Peyer's patch (tissue), 4 donors: Measurements from ENCODE around the gene TNFSF13. TPM values are rescaled to one million over a fixed set of nuclear protein-coding genes. Genes with fewer than 3 reads are reported as not detected.

Experiments used
- DNase-seq, 3 donors: peaks; one replicate each; pipeline ENCODE4 v3.0.0-alpha.2; 2017 to 2019
- H3K27ac ChIP-seq, 4 donors: fragments of 200-600 bp; sonication (generic); one replicate each; pipeline ENCODE4 v1.5.1; 2016 to 2019
- H3K27me3 ChIP-seq, 2 donors: fragments of 200-600 bp; sonication (generic); one replicate each; pipeline ENCODE4 v1.5.1; 2019
- H3K36me3 ChIP-seq, 3 donors: fragments of 200-600 bp; sonication (generic); one replicate each; pipeline ENCODE4 v1.5.1; 2016 to 2019
- H3K4me1 ChIP-seq, 4 donors: fragments of 200-600 bp; sonication (generic); one replicate each; pipeline ENCODE4 v1.5.1; 2016 to 2019
- H3K4me3 ChIP-seq, 4 donors: fragments of 200-600 bp; sonication (generic); 1 replicate in 3 of 4; 2 replicates in 1 of 4; pipeline ENCODE4 v1.5.1; 2016 to 2019; ENCODE audit warnings: mild to moderate bottlenecking in 1 of 4
- H3K9me3 ChIP-seq, 4 donors: fragments of 200-600 bp; sonication (generic); one replicate each; pipeline ENCODE4 v1.5.1; 2016 to 2019; ENCODE audit warnings: mild to moderate bottlenecking in 1 of 4
- POLR2A ChIP-seq, 2 donors: fragments of 450-650 bp; IDR thresholded peaks; one replicate each; pipeline ENCODE4 v1.5.1; 2017; ENCODE audit warnings: antibody characterized with exemption in 2 of 2, mild to moderate bottlenecking in 2 of 2, moderate library complexity in 2 of 2
- total RNA-seq, 4 donors: library from RNA; depleted of rRNA; stranded (reverse); fragments of >200 nt; gene quantifications; one replicate each; pipeline ENCODE4 v1.1.0, GENCODE V29; 2016
- TF ChIP-seq, protein P1 (sequence below), 6 experiments: fragments of 450-650 bp in 4 of 6; fragments of 200-600 bp in 2 of 6; sonication (generic) in 1 of 6; IDR thresholded peaks; one replicate each; pipeline ENCODE4 v1.5.1; 2017 to 2019; ENCODE audit warnings: antibody characterized with exemption in 6 of 6, mild to moderate bottlenecking in 3 of 6, moderate library complexity in 1 of 6

Gene TNFSF13
- total RNA-seq, 4 donors from 2014 or later, result 5.0 to 54.4 (median 38.7) TPM

DNA sequence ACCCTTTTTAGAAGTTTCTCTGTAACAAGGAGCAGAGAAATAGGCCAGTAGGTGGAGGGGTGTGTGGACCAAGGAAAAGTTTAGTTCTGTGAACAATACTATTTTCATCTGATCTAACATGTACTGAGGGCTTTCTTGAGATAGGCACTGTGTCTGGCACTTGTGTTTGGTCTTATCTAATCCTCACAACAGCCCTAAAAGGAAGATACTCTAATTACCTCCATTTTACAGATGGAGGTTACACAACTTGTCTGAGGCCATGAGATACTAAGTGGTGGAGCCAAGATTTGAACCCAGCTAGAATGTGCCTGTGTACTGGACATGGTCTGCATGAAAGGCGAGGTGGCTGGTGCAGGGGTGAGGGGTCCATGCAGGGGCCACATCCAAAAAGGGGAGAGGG, 5.2 kb upstream of the TNFSF13 start:
- no peaks in the 10 kb centered on the region for H3K36me3 ChIP-seq
- H3K27ac ChIP-seq, result peak overlapping the region in 3 of 4 donors; percentile 47 to 80 (median 50)
- no peaks in the 10 kb centered on the region for H3K9me3 ChIP-seq
- no peak overlapping the region for H3K4me3 ChIP-seq
- peaks cover 4 to 32% (median 14%) of the 10 kb centered on the region in 4 donors for H3K4me1 ChIP-seq
- no peaks in the 10 kb centered on the region for H3K27me3 ChIP-seq
- no peak for DNase-seq
- TF ChIP-seq POLR2A (IDR thresholded peaks at IDR 0.05), result no peak
- TF ChIP-seq, protein P1, sequence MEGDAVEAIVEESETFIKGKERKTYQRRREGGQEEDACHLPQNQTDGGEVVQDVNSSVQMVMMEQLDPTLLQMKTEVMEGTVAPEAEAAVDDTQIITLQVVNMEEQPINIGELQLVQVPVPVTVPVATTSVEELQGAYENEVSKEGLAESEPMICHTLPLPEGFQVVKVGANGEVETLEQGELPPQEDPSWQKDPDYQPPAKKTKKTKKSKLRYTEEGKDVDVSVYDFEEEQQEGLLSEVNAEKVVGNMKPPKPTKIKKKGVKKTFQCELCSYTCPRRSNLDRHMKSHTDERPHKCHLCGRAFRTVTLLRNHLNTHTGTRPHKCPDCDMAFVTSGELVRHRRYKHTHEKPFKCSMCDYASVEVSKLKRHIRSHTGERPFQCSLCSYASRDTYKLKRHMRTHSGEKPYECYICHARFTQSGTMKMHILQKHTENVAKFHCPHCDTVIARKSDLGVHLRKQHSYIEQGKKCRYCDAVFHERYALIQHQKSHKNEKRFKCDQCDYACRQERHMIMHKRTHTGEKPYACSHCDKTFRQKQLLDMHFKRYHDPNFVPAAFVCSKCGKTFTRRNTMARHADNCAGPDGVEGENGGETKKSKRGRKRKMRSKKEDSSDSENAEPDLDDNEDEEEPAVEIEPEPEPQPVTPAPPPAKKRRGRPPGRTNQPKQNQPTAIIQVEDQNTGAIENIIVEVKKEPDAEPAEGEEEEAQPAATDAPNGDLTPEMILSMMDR (IDR thresholded peaks at IDR 0.05), result no peak

DNA sequence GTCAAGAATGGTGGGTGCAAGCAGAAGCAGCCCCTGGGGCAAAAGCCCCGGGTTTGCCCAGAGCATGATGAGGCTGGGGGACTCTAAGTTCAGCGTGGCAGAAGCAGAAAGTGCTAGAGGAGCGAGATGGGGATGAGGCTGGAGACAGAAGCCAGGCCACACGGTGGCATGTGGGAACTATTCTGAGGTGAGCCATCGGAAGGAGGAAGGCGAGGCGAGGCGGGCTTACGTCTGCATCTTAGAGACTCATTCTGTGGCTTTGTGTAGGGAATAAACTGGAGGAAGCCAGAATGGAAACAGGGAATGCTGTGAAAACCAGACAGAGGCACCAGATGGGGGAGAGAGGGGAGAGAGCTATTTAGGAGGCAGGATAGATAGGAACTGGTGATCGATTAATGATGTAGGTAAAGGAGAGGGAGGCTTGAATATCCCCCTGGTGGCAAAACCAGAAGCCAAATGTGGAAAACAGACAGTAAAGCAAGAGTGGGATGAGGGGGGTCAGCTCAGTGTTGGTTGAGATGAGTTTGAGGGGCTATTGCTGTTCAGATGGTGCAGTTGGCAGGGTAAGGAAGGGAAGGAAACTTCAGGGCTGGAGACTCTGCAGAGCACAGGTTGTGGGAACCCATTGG, 3.1 kb upstream of the TNFSF13 start:
- H3K4me1 ChIP-seq, result peaks cover 4 to 37% (median 26%) of the 10 kb centered on the region in 4 donors

DNA sequence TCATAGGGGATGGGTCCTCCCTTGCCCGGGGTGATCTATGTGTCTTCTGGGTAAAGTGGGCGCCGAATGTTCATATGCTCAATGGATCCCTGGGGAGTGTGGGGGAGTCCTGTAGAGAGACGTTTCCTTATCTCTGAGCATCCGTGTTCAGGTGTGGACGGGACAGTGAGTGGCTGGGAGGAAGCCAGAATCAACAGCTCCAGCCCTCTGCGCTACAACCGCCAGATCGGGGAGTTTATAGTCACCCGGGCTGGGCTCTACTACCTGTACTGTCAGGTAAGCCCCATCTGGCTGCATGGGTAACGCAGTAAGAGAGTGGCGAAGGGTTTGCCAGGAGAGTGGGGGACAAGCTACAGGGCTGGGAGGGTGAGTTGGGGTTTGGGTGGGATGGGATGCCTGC, 1.9 kb upstream of the TNFSF13 start:
- Histone ChIP-seq H3K4me1 (peaks cover 4 to 42% (median 28%) of the 10 kb centered on the region in 4 donors), H3K36me3 (no peaks in the 10 kb centered on the region), H3K27ac (peak overlapping the region in 3 of 4 donors; percentile 89 to 99 (median 92)), H3K27me3 (no peaks in the 10 kb centered on the region), H3K4me3 (peak overlapping the region in 2 of 4 donors; percentile 71 to 99), H3K9me3 (peaks cover 0 to 2% (median 0%) of the 10 kb centered on the region in 4 donors)
- TF ChIP-seq, protein P1 (IDR thresholded peaks at IDR 0.05), result no peak
- no peak for TF ChIP-seq POLR2A (IDR thresholded peaks at IDR 0.05)
- no peak for DNase-seq

More for the DNA sequence above, 3.1 kb upstream of the TNFSF13 start:
- Histone ChIP-seq H3K9me3 (no peaks in the 10 kb centered on the region), H3K27me3 (no peaks in the 10 kb centered on the region), H3K36me3 (no peaks in the 10 kb centered on the region), H3K27ac (no peak overlapping the region), H3K4me3 (no peak overlapping the region)
- no peak for TF ChIP-seq POLR2A (IDR thresholded peaks at IDR 0.05)
- TF ChIP-seq, protein P1 (IDR thresholded peaks at IDR 0.05), result no peak
- no peak for DNase-seq

DNA sequence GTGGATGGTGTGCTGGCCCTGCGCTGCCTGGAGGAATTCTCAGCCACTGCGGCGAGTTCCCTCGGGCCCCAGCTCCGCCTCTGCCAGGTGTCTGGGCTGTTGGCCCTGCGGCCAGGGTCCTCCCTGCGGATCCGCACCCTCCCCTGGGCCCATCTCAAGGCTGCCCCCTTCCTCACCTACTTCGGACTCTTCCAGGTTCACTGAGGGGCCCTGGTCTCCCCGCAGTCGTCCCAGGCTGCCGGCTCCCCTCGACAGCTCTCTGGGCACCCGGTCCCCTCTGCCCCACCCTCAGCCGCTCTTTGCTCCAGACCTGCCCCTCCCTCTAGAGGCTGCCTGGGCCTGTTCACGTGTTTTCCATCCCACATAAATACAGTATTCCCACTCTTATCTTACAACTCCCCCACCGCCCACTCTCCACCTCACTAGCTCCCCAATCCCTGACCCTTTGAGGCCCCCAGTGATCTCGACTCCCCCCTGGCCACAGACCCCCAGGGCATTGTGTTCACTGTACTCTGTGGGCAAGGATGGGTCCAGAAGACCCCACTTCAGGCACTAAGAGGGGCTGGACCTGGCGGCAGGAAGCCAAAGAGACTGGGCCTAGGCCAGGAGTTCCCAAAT, 1.3 kb upstream of the TNFSF13 start:
- TF ChIP-seq, protein P1 (IDR thresholded peaks at IDR 0.05), result peak in 2 of 6 experiments; percentile 24 to 31
- peak; percentile 39 to 71 for TF ChIP-seq POLR2A (IDR thresholded peaks at IDR 0.05)
- peak in 2 of 3 donors; percentile 73 to 78 for DNase-seq
- Histone ChIP-seq H3K4me1 (peaks cover 4 to 42% (median 28%) of the 10 kb centered on the region in 4 donors), H3K27me3 (no peaks in the 10 kb centered on the region), H3K4me3 (peak overlapping the region in 2 of 4 donors; percentile 71 to 99), H3K27ac (peak overlapping the region; percentile 89 to 99 (median 93)), H3K36me3 (no peaks in the 10 kb centered on the region), H3K9me3 (peaks cover 0 to 4% (median 0%) of the 10 kb centered on the region in 4 donors)

DNA sequence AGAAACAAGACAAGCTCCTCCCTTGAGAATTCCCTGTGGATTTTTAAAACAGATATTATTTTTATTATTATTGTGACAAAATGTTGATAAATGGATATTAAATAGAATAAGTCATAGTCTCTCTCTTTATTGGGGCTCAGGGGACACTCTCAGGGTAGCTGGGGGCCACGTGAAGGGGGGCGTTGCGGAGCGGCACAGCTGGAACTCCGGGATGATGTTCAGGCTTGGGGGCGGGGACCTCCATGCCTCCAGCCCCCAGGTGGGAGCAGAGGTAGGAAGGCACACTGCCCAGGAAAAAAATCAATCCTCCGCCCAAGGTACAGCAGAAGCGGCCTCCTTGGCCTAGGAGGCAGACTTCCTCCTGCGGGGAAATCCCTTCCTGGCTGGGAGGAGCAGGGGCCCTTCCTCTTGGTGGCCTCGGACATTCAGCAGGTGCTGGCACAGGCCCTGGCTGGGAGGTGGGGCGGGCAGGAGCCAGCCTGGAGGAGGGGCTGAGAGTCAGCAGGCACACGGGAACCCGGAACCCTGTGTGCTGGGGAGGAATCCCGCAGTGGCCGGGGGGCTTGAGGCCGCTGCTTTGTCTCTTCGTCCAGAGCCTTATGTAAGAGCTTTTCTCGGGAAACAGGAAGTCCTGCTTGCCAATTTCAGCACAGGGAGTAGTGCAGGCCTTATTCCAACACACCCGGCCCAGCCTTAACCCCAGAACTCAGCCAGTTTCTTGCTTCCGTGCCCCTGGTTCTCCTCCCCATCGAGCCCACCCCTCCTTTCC, 591 bp upstream of the TNFSF13 start:
- Histone ChIP-seq H3K27me3 (no peaks in the 10 kb centered on the region), H3K9me3 (peaks cover 0 to 4% (median 0%) of the 10 kb centered on the region in 4 donors), H3K4me1 (peaks cover 7 to 49% (median 32%) of the 10 kb centered on the region in 4 donors), H3K36me3 (no peaks in the 10 kb centered on the region), H3K4me3 (peak overlapping the region; percentile 17 to 99 (median 51)), H3K27ac (peak overlapping the region; percentile 89 to 99 (median 93))
- peak; percentile 83 to 87 for TF ChIP-seq POLR2A (IDR thresholded peaks at IDR 0.05)
- TF ChIP-seq, protein P1 (IDR thresholded peaks at IDR 0.05), result peak in 2 of 6 experiments; percentile 8 to 11
- peak; percentile 77 to 94 (median 93) for DNase-seq
